ENCODE data around the gene DEPDC1B. TPM values are rescaled to one million over a fixed set of nuclear protein-coding genes. Genes with fewer than 3 reads are reported as not detected.
A peak's percentile ranks its signal among the peaks of the same experiment; 100 is the strongest.

DEPDC1B gene
- total and polyA plus RNA-seq, 2 of the 8 experiments (the other 6 are each of a cell fraction or from before 2014, with no cell fraction given), result 30.8 to 67.4 TPM

GRCh38 chr5:60586307-60586901, 113.6 kb downstream of the DEPDC1B start:
- Histone ChIP-seq H2AFZ (ENCODE audit: low read length) (no peak overlapping the region), H3K9me3 (ENCODE audit: insufficient read depth in 2 of 2, low read depth in 1 of 2, low read length in 1 of 2) (no peaks in the 10 kb centered on the region), H3K56ac (replicated peaks; ENCODE audit: insufficient read length, low read depth, low read length) (no peak overlapping the region), H2BK12ac (ENCODE audit: low read depth, low read length) (no peak overlapping the region), H2BK15ac (ENCODE audit: low read length) (no peak overlapping the region), H3K27me3 (replicated peaks in 1 of 4; ENCODE audit: control insufficient read depth in 3 of 4, extremely low read depth in 1 of 4, insufficient read depth in 3 of 4, low read length in 3 of 4) (no peaks in the 10 kb centered on the region), H3K4ac (replicated peaks; ENCODE audit: insufficient read length, low read depth, low read length) (no peak overlapping the region), H4K91ac (replicated peaks; ENCODE audit: insufficient read length, low read length) (no peak overlapping the region), H4K5ac (ENCODE audit: insufficient read length, low read depth, low read length) (no peak overlapping the region), H3K4me1 (replicated peaks in 1 of 4; ENCODE audit: control insufficient read depth in 3 of 4, insufficient read depth in 4 of 4, low read length in 3 of 4) (no peaks in the 10 kb centered on the region), H3K27ac (ENCODE audit: low read depth, low read length) (no peak overlapping the region), H3K9ac (replicated peaks in 1 of 4; ENCODE audit: extremely low read depth in 1 of 4, low read depth in 3 of 4, low read length in 3 of 4) (no peak overlapping the region), H2BK5ac (ENCODE audit: low read depth, low read length) (no peak overlapping the region), H3K4me3 (ENCODE audit: extremely low read depth in 1 of 4, insufficient read depth in 2 of 4, low read depth in 3 of 4, low read length in 4 of 4) (no peak overlapping the region), H2BK120ac (replicated peaks; ENCODE audit: low read depth, low read length) (no peak overlapping the region), H3K36me3 (ENCODE audit: control insufficient read depth in 2 of 4, insufficient read depth in 4 of 4, low read length in 3 of 4) (no peaks in the 10 kb centered on the region), H3K23me2 (ENCODE audit: low read depth, low read length) (no peaks in the 10 kb centered on the region), H3K23ac (ENCODE audit: insufficient read length) (no peak overlapping the region), H2BK20ac (ENCODE audit: low read length) (no peak overlapping the region), H4K8ac (ENCODE audit: extremely low read depth, insufficient read depth, low read length) (no peak overlapping the region), H3K14ac (ENCODE audit: insufficient read length) (no peak overlapping the region), H4K20me1 (replicated peaks in 1 of 2; ENCODE audit: control insufficient read depth in 1 of 2, insufficient read depth in 2 of 2, low read length in 2 of 2) (no peaks in the 10 kb centered on the region), H3K79me2 (ENCODE audit: control insufficient read depth in 1 of 2, insufficient read depth in 2 of 2, low read length in 2 of 2) (no peaks in the 10 kb centered on the region), H2AK5ac (ENCODE audit: low read depth, low read length) (no peak overlapping the region), H3K4me2 (ENCODE audit: insufficient read depth in 1 of 2, low read depth in 2 of 2, low read length in 2 of 2) (no peak overlapping the region), H3K18ac (ENCODE audit: extremely low read depth, low read length) (no peak overlapping the region), H3K79me1 (ENCODE audit: low read depth, low read length) (no peaks in the 10 kb centered on the region)
- ChIA-PET CTCF (ENCODE audit: partially characterized antibody) (interaction anchor here (0.5 to 1.9 kb wide), 2 partner anchors 291 to 466 kb away, joined by 3 to 6 read pairs; no protein-coding TSS in a partner anchor), POLR2A (ENCODE audit: partially characterized antibody) (no interaction called here)
- DNase-seq (ENCODE audit: low read depth in 1 of 2, low spot score in 2 of 2), result no peak
- FAIRE-seq, result no peak
- 88% methylated on average over 1 of the region's 1 CpG; no CpG with 5 or more reads in 1 of the 2 experiments for WGBS, 2 experiments (ENCODE audit: extremely low coverage in 1 of 2, insufficient coverage in 1 of 2, insufficient read length in 1 of 2, insufficient replicate concordance in 2 of 2, low coverage in 1 of 2, low lambda C conversion rate in 2 of 2, missing lambda C conversion rate in 1 of 2)
- TF ChIP-seq ATF2 (IDR thresholded peaks at IDR 0.05; ENCODE audit: low read length), result no peak
- peak in 1 of 3 experiments; percentile 1; a peak in 1 of 4 replicates for TF ChIP-seq CTCF (IDR thresholded peaks at IDR 0.05; ENCODE audit: control extremely low read depth in 1 of 3, insufficient read depth in 1 of 3, low read depth in 1 of 3, low read length in 3 of 3)
- no peak for TF ChIP-seq SP2 (IDR thresholded peaks at IDR 0.05; ENCODE audit: low read length)
- TF ChIP-seq BCL11A (IDR thresholded peaks at IDR 0.05; ENCODE audit: low read depth in 2 of 2, low read length in 2 of 2), result no peak
- no peak for TF ChIP-seq NANOG (IDR thresholded peaks at IDR 0.05; ENCODE audit: insufficient read depth, low read depth, low read length, poor library complexity, severe bottlenecking)
- peak; percentile 37 to 42; a peak in 3 of 4 replicates for TF ChIP-seq RAD21 (IDR thresholded peaks at IDR 0.05 in 1 of 2, conservative IDR thresholded peaks at IDR 0.05 in 1 of 2; ENCODE audit: low read depth in 2 of 2, low read length in 2 of 2)
- no peak for TF ChIP-seq SAP30 (IDR thresholded peaks at IDR 0.05; ENCODE audit: insufficient read depth, insufficient replicate concordance, low read length)
- TF ChIP-seq RXRA (IDR thresholded peaks at IDR 0.05; ENCODE audit: insufficient read depth, low read depth, low read length), result no peak

Data from H1 (cell line).